Mesenchymal stem cell (in vitro differentiated cells and primary cell): ENCODE data around the gene AKAP9.
"Not testable (repeated sequence)": the region's sequence is repeated elsewhere in the genome, so short reads cannot be mapped to it uniquely, and the experiment has no call there.

Source experiments
- DNase-seq: peaks from one replicate; pipeline ENCODE4 v3.0.0-alpha.2; 2013
- H2AFZ ChIP-seq: one replicate; pipeline ENCODE4 v1.6.1; 2013; ENCODE audit warnings: low read depth, mild to moderate bottlenecking, control low read depth, inconsistent platforms, low read length, moderate library complexity
- H2AK5ac ChIP-seq: 2 replicates; pipeline ENCODE4 v1.6.1; 2013; ENCODE audit warnings: low read length, moderate library complexity, mild to moderate bottlenecking, inconsistent platforms; ENCODE audit not compliant: severe bottlenecking
- H2BK120ac ChIP-seq: one replicate; pipeline ENCODE4 v1.6.1; 2013; ENCODE audit warnings: low read depth, mild to moderate bottlenecking, inconsistent platforms, low read length, moderate library complexity
- H2BK12ac ChIP-seq, 2 experiments: one replicate each; pipeline ENCODE4 v1.6.1; 2013; ENCODE audit warnings: inconsistent platforms in 2 of 2, low read length in 2 of 2, mild to moderate bottlenecking in 2 of 2, moderate library complexity in 2 of 2, control low read depth in 1 of 2
- H2BK15ac ChIP-seq: one replicate; pipeline ENCODE4 v1.6.1; 2013; ENCODE audit warnings: mild to moderate bottlenecking, low read depth, inconsistent platforms; ENCODE audit not compliant: poor library complexity, severe bottlenecking
- H2BK5ac ChIP-seq: 2 replicates; pipeline ENCODE4 v1.6.1; 2013; ENCODE audit warnings: low read depth, mild to moderate bottlenecking, low read length, control low read depth, inconsistent platforms; ENCODE audit not compliant: poor library complexity, severe bottlenecking
- H3K14ac ChIP-seq, 2 experiments: one replicate each; pipeline ENCODE4 v1.6.1; 2013; ENCODE audit warnings: inconsistent platforms in 2 of 2, low read length in 2 of 2, control low read depth in 1 of 2, mild to moderate bottlenecking in 1 of 2, moderate library complexity in 1 of 2
- H3K18ac ChIP-seq, 2 experiments: one replicate each; pipeline ENCODE4 v1.6.1; 2013; ENCODE audit warnings: inconsistent platforms in 2 of 2, low read length in 2 of 2, control low read depth in 1 of 2, low read depth in 1 of 2, mild to moderate bottlenecking in 1 of 2
- H3K23ac ChIP-seq, 2 experiments: one replicate each; pipeline ENCODE4 v1.6.1; 2013; ENCODE audit warnings: inconsistent platforms in 2 of 2, low read length in 2 of 2, mild to moderate bottlenecking in 2 of 2, moderate library complexity in 2 of 2, control low read depth in 1 of 2
- H3K27ac ChIP-seq: 2 replicates; pipeline ENCODE4 v1.5.1; 2013; ENCODE audit warnings: mild to moderate bottlenecking, moderate library complexity, low read length, control low read depth, inconsistent platforms; ENCODE audit not compliant: poor library complexity, severe bottlenecking
- H3K27me3 ChIP-seq, 2 experiments: 2 replicates each; pipeline versions ENCODE4 v1.6.1 to v1.7.0; 2013; ENCODE audit warnings: low read length in 2 of 2, mild to moderate bottlenecking in 2 of 2, moderate library complexity in 2 of 2, control low read depth in 1 of 2, inconsistent platforms in 1 of 2; ENCODE audit not compliant: control insufficient read depth in 1 of 2, insufficient read depth in 1 of 2
- H3K36me3 ChIP-seq, 2 experiments: 2 replicates each; pipeline versions ENCODE4 v1.6.1 to v1.7.0; 2013; ENCODE audit warnings: low read length in 2 of 2, control low read depth in 1 of 2, inconsistent platforms in 1 of 2, low read depth in 1 of 2, mild to moderate bottlenecking in 1 of 2; ENCODE audit not compliant: insufficient read depth in 2 of 2, control insufficient read depth in 1 of 2
- H3K4ac ChIP-seq, 2 experiments: one replicate each; pipeline ENCODE4 v1.6.1; 2013; ENCODE audit warnings: inconsistent platforms in 2 of 2, low read length in 2 of 2, mild to moderate bottlenecking in 2 of 2, moderate library complexity in 2 of 2, control low read depth in 1 of 2, low read depth in 1 of 2
- H3K4me1 ChIP-seq: 2 replicates; pipeline ENCODE4 v1.6.1; 2013; ENCODE audit warnings: low read depth, low read length, control low read depth; ENCODE audit not compliant: control insufficient read depth, insufficient read depth
- H3K4me2 ChIP-seq: 2 replicates; pipeline ENCODE4 v1.6.1; 2013; ENCODE audit warnings: low read length, mild to moderate bottlenecking, inconsistent platforms; ENCODE audit not compliant: poor library complexity, severe bottlenecking
- H3K4me3 ChIP-seq, 2 experiments: 2 replicates each; pipeline versions ENCODE4 v1.5.1 to v1.7.0; 2013; ENCODE audit warnings: low read length in 2 of 2, mild to moderate bottlenecking in 2 of 2, control low read depth in 1 of 2, low read depth in 1 of 2; ENCODE audit not compliant: insufficient read depth in 1 of 2
- H3K79me1 ChIP-seq: replicated peaks from 2 replicates; pipeline ENCODE4 v1.6.1; 2013; ENCODE audit warnings: mild to moderate bottlenecking, control low read depth, low read length, inconsistent platforms; ENCODE audit not compliant: poor library complexity, severe bottlenecking
- H3K9ac ChIP-seq: 2 replicates; pipeline ENCODE4 v1.7.0; 2013; ENCODE audit warnings: mild to moderate bottlenecking, low read length, moderate library complexity
- H3K9me3 ChIP-seq: 2 replicates; pipeline ENCODE4 v1.7.0; 2013; ENCODE audit warnings: mild to moderate bottlenecking, low read length; ENCODE audit not compliant: control insufficient read depth
- H4K8ac ChIP-seq: one replicate; pipeline ENCODE4 v1.6.1; 2013; ENCODE audit warnings: inconsistent platforms, mild to moderate bottlenecking, low read length, moderate library complexity
- H4K91ac ChIP-seq: one replicate; pipeline ENCODE4 v1.6.1; 2013; ENCODE audit warnings: mild to moderate bottlenecking, low read length, inconsistent platforms
- WGBS: methylation state at CpG from one replicate; pipeline ENCODE4 v1.1.7; 2013; ENCODE audit warnings: mixed read lengths; 5-methylcytosine and 5-hydroxymethylcytosine counted together

The AKAP9 gene

DNA sequence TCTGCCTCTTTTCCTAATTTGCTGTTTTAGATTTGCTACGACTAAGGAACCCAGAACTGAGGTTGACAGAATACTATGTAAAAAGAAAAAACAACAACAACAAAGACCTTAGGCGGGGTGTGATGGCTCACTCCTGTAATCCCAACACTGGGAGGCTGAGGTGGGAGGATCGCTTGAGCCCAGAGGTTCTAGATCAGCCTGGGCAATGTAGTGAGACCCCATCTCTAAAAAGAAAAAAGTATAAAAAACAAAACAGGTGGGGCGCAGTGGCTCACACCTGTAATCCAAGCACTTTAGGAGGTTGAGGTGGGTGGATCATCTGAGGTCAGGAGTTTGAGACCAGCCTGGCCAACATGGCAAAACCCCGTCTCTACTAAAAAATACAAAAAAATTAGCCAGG is 4.3 kb downstream of the AKAP9 start:
- H3K4me2 ChIP-seq, H3K36me3 ChIP-seq, H2BK5ac ChIP-seq, H4K91ac ChIP-seq, H3K4me3 ChIP-seq, DNase-seq, H3K27me3 ChIP-seq, H3K9me3 ChIP-seq, H2BK15ac ChIP-seq, H2AFZ ChIP-seq, H3K9ac ChIP-seq, H3K4me1 ChIP-seq, H3K23ac ChIP-seq, H3K4ac ChIP-seq, H3K27ac ChIP-seq, H3K18ac ChIP-seq, H2BK12ac ChIP-seq, H2AK5ac ChIP-seq, H3K14ac ChIP-seq, H3K79me1 ChIP-seq, H4K8ac ChIP-seq, H2BK120ac ChIP-seq: not testable (repeated sequence)
- WGBS = 96% methylated on average over 3 of the region's 5 CpGs

DNA sequence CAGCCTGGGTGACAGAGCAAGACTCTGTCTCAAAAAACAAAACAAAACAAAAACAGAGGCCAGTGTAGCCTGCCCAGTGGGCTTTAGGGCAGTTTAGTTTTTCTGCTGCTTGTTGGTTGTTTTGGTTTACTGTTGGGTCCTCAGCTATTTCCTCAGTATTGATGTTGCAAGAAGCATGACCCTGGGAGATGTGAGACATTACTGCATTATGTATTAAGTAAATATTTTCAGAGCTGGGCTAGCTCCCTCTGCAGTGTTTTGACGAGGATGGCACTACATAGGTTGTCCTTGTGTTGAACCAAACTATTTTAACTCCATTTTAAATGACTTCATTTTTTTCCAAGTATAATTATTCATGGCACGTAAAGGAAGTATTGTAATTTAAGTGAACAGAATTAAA is 4.8 kb downstream of the AKAP9 start:
- Histone ChIP-seq H2AFZ (no peak overlapping the region), H3K18ac (no peak overlapping the region), H3K9ac (no peak overlapping the region), H3K4me1 (peaks cover 3% of the 10 kb centered on the region), H3K23ac (no peak overlapping the region), H3K9me3 (no peaks in the 10 kb centered on the region), H3K14ac (no peak overlapping the region), H3K36me3 (peaks cover 0 to 2% of the 10 kb centered on the region in 2 experiments), H2BK120ac (no peak overlapping the region), H4K91ac (no peak overlapping the region), H3K4me3 (no peak overlapping the region), H4K8ac (no peak overlapping the region), H2AK5ac (no peak overlapping the region), H2BK15ac (no peak overlapping the region), H3K79me1 (peaks cover 6% of the 10 kb centered on the region), H3K4ac (no peak overlapping the region), H2BK12ac (no peak overlapping the region), H3K27ac (no peak overlapping the region), H2BK5ac (no peak overlapping the region), H3K4me2 (no peak overlapping the region), H3K27me3 (no peaks in the 10 kb centered on the region)
- DNase-seq = peak; percentile 83
- WGBS = no CpG with 5 or more reads among the region's 2 CpGs

GRCh38 chr7:91946549-91946948 is 5.9 kb downstream of the AKAP9 start:
- no peak overlapping the region for H3K4ac ChIP-seq
- peaks cover 3% of the 10 kb centered on the region for H3K4me1 ChIP-seq
- peaks cover 0 to 2% of the 10 kb centered on the region in 2 experiments for H3K36me3 ChIP-seq
- no peak overlapping the region for H4K91ac ChIP-seq
- no peak overlapping the region for H3K14ac ChIP-seq
- H3K27me3 ChIP-seq = no peaks in the 10 kb centered on the region
- H3K79me1 ChIP-seq = peaks cover 6% of the 10 kb centered on the region
- H3K18ac ChIP-seq = no peak overlapping the region
- no peak overlapping the region for H2BK15ac ChIP-seq
- H2AK5ac ChIP-seq = no peak overlapping the region
- H3K9ac ChIP-seq = no peak overlapping the region
- H2AFZ ChIP-seq = no peak overlapping the region
- no peak overlapping the region for H3K27ac ChIP-seq
- no peak overlapping the region for H2BK12ac ChIP-seq
- WGBS = 94% methylated on average over 3 of the region's 3 CpGs
- H4K8ac ChIP-seq = no peak overlapping the region
- no peaks in the 10 kb centered on the region for H3K9me3 ChIP-seq
- no peak overlapping the region for H2BK5ac ChIP-seq
- no peak overlapping the region for H3K23ac ChIP-seq
- no peak overlapping the region for H3K4me2 ChIP-seq
- H2BK120ac ChIP-seq = no peak overlapping the region
- no peak for DNase-seq
- H3K4me3 ChIP-seq = no peak overlapping the region

DNA sequence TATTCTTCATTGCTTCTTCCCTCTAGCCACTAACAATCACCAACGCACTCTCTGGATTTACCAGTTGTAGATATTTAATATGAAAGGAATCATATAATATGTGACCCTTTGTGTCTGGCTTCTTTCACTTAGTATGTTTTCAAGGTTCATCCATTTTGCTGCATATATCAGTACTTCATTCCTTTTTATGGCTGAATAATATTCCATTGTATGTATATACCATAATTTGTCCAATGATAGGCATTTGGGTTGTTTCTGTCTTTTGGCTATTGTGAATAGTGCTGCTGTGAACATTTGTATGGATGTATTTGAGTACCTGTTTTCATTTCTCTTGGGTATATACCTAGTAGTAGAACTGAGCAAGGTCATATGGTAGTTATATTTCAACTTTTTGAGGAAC is 7.3 kb downstream of the AKAP9 start:
- H4K91ac ChIP-seq = no peak overlapping the region
- H3K9ac ChIP-seq = no peak overlapping the region
- no peaks in the 10 kb centered on the region for H3K27me3 ChIP-seq
- no peak overlapping the region for H4K8ac ChIP-seq
- no peak overlapping the region for H2BK12ac ChIP-seq
- H3K36me3 ChIP-seq = peaks cover 0 to 2% of the 10 kb centered on the region in 2 experiments
- no peak overlapping the region for H3K27ac ChIP-seq
- no peak overlapping the region for H3K4ac ChIP-seq
- DNase-seq = no peak
- no CpG with 5 or more reads among the region's 1 CpG for WGBS
- no peaks in the 10 kb centered on the region for H3K9me3 ChIP-seq
- no peak overlapping the region for H3K4me2 ChIP-seq
- H3K23ac ChIP-seq = no peak overlapping the region
- H3K4me3 ChIP-seq = no peak overlapping the region
- H3K4me1 ChIP-seq = peaks cover 3% of the 10 kb centered on the region
- no peak overlapping the region for H2BK5ac ChIP-seq
- no peak overlapping the region for H3K14ac ChIP-seq
- H2BK120ac ChIP-seq = no peak overlapping the region
- H3K18ac ChIP-seq = no peak overlapping the region
- no peak overlapping the region for H2BK15ac ChIP-seq
- no peak overlapping the region for H2AFZ ChIP-seq
- H3K79me1 ChIP-seq = peaks cover 6% of the 10 kb centered on the region
- no peak overlapping the region for H2AK5ac ChIP-seq
